Colonic mucosa (tissue), 4 donors: ENCODE data around the gene TSN. TPM values are rescaled to one million over a fixed set of nuclear protein-coding genes. Genes with fewer than 3 reads are reported as not detected.

Source experiments
- DNase-seq: peaks from one replicate; pipeline ENCODE4 v3.0.0-alpha.2; 2020
- H3K27ac ChIP-seq: fragments of 200-600 bp; one replicate; pipeline ENCODE4 v1.8.0; 2021
- H3K27me3 ChIP-seq: fragments of 200-600 bp; one replicate; pipeline ENCODE4 v1.8.0; 2021
- H3K36me3 ChIP-seq: fragments of 200-600 bp; one replicate; pipeline ENCODE4 v1.8.0; 2021
- H3K4me1 ChIP-seq: fragments of 200-600 bp; one replicate; pipeline ENCODE4 v1.8.0; 2021; ENCODE audit warnings: mild to moderate bottlenecking
- H3K4me3 ChIP-seq: fragments of 200-600 bp; one replicate; pipeline ENCODE4 v1.8.0; 2021
- H3K9ac ChIP-seq, 2 donors: one replicate each; pipeline ENCODE4 v1.7.0; 2013; ENCODE audit warnings: control low read depth in 2 of 2, low read depth in 2 of 2, low read length in 2 of 2
- H3K9me3 ChIP-seq: fragments of 200-600 bp; one replicate; pipeline ENCODE4 v1.8.0; 2021
- intact Hi-C: fragments of 100-400 bp; cut with DNase I; formaldehyde crosslinking; loops from one replicate; pipeline ENCODE4 v1.14.1; 2022
- total RNA-seq, 2 donors: library from RNA; stranded (reverse); fragmentation: NEBNext Ultra II Directional in 1 of 2; extraction: Animal tissue kit (Norgen Biotek cat#: 25700) in 1 of 2; gene quantifications; one replicate each; pipeline ENCODE4 v1.2.1, GENCODE V29; 2021
- TF ChIP-seq, protein P1 (sequence below): fragments of 200-600 bp; IDR thresholded peaks from one replicate; pipeline ENCODE4 v1.8.0; 2022; ENCODE audit warnings: antibody characterized with exemption, mild to moderate bottlenecking
- donor health status: healthy.
- donor health status: DM: no; HTN: no; CAD: no.
- donor health status: DM: no; HTN: no; CAD: no.

The TSN gene
- total RNA-seq, 2 donors from 2014 or later = 48.0 to 69.0 TPM

DNA sequence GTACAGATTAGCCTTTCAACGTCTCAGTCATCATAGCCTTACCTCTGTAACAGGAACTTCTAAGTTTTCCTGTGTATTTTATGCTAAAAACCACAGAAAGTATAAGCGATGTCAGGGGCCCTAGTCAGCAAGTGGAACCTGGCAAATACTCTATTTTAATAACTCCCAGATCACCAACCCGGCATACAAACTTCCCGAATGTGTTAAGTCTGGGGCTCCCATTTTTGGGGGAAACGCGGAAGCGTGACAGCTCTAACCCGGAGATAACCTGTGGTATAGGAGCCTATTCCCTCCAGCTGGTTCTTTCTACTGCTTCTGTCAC, 19.4 kb upstream of the TSN start:
- H3K27me3 ChIP-seq = no peaks in the 10 kb centered on the region
- H3K9me3 ChIP-seq = no peaks in the 10 kb centered on the region
- TF ChIP-seq, protein P1, sequence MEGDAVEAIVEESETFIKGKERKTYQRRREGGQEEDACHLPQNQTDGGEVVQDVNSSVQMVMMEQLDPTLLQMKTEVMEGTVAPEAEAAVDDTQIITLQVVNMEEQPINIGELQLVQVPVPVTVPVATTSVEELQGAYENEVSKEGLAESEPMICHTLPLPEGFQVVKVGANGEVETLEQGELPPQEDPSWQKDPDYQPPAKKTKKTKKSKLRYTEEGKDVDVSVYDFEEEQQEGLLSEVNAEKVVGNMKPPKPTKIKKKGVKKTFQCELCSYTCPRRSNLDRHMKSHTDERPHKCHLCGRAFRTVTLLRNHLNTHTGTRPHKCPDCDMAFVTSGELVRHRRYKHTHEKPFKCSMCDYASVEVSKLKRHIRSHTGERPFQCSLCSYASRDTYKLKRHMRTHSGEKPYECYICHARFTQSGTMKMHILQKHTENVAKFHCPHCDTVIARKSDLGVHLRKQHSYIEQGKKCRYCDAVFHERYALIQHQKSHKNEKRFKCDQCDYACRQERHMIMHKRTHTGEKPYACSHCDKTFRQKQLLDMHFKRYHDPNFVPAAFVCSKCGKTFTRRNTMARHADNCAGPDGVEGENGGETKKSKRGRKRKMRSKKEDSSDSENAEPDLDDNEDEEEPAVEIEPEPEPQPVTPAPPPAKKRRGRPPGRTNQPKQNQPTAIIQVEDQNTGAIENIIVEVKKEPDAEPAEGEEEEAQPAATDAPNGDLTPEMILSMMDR = no peak
- no peak for DNase-seq
- no peaks in the 10 kb centered on the region for H3K4me1 ChIP-seq
- no peaks in the 10 kb centered on the region for H3K36me3 ChIP-seq
- peak overlapping the region; percentile 74 for H3K4me3 ChIP-seq
- intact Hi-C loops = loop anchor here (5.0 kb wide), 1 partner anchor 204 kb away; the partner anchor contains the start of gene RNU4ATAC
- peak overlapping the region; percentile 51 for H3K27ac ChIP-seq
- H3K9ac ChIP-seq = peak overlapping the region; percentile 91 to 97

DNA sequence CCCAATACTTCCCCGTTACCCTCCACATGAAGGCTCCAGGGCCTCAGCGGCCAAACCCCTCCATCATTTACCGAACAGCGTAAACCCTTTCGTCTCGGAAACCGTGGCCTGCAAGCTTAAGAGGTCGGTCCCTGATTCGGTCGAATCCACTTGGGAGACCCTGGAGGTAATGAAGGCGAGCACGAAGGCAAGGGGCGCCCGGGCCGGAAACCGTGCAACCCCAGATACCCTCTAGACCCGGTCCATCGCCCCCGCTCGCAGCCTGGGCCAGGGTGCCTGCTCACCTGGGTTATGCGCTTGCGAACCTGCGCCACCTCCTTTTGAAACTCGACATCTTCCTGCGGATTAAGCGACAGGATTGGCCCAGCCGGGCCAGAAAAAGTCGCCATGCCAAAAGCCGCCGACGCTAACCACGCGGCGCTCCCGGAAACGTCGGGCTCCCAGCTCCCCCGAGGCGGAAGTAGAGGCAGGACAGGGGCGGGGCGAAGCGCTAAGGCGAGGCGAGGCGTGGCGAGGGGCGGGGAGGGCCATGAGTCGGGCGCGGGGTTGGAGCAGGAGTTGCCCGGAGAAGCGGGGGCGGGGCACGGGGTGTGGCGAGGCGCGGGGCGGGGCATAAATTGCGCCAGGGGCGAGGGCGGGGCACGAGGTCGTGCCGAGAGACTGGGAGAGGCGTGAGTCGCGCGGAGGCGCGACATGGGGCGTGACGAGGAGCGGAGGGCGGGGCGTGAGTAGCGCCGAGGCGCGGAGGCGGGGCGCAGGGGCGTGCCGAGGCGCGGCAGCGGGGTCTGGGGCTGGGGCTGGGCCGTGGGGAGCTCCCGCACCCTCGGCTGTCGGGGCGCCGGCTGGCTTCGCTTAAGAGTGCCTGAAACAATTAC, 18.8 kb upstream of the TSN start, which contains the start of gene NIFK:
TSS of gene NIFK (minus strand) at position 414 of the 875 bp plus-strand sequence. CDS start at position 389, 25 bp downstream.
- intact Hi-C loops = loop anchor here (5.0 kb wide), 1 partner anchor 204 kb away; the partner anchor contains the start of gene RNU4ATAC
- peak; percentile 100 for DNase-seq
- TF ChIP-seq, protein P1 = no peak

DNA sequence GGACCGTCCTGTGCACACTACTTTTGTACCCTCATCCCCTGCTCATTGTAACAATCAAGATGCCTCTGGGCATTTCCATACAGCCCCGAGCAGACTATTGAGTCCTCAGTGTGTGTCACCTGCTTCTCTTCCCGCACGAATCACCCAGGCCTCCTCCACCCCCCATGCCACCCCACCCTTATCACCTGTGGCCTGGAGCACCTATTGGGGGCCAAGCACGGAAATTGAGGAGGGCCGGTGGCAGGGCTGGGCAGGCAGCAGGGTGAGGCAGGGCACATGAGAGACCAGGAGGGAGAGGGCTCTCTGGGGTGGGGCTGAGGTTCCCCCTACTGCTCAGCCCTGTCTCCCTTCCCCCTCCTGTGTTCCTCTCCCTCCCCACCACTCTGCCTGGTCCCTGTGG, 14.5 kb upstream of the TSN start:
- TF ChIP-seq, protein P1 = no peak
- intact Hi-C loops = no loop called here
- H3K4me1 ChIP-seq = no peaks in the 10 kb centered on the region
- no peak overlapping the region for H3K9ac ChIP-seq
- no peaks in the 10 kb centered on the region for H3K9me3 ChIP-seq
- no peaks in the 10 kb centered on the region for H3K27me3 ChIP-seq
- H3K4me3 ChIP-seq = no peak overlapping the region
- no peak overlapping the region for H3K27ac ChIP-seq
- DNase-seq = no peak
- no peaks in the 10 kb centered on the region for H3K36me3 ChIP-seq

More for the DNA sequence above, 18.8 kb upstream of the TSN start, which contains the start of gene NIFK:
- H3K27me3 ChIP-seq = no peaks in the 10 kb centered on the region
- H3K4me3 ChIP-seq = peak within 1 kb of the TSS; percentile 74
- H3K4me1 ChIP-seq = no peaks in the 10 kb centered on the region
- no peaks in the 10 kb centered on the region for H3K9me3 ChIP-seq
- H3K27ac ChIP-seq = peak within 1 kb of the TSS; percentile 70
- peak within 1 kb of the TSS; percentile 91 to 97 for H3K9ac ChIP-seq
- H3K36me3 ChIP-seq = no peaks in the 10 kb centered on the region

DNA sequence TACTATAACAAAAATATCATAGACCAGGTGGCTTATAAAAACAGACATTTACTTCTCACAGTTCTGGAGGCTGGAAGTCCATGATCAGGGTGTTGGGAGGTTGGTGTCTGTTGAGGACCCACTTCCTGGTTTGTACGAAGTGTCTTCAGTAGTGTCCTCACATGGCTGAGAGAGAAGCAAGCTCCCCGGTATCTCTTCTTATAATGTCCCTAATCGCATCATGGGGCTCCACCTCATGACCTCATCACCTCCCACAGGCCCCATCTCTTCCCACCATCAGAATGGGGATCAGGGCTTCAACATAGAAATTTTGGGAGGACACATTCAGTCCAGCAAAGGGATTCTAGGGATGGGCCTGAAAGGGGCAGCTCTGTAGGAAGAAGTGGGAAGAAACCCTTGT, 14.0 kb upstream of the TSN start:
- H3K9ac ChIP-seq = no peak overlapping the region
- H3K27ac ChIP-seq = no peak overlapping the region
- no peaks in the 10 kb centered on the region for H3K9me3 ChIP-seq
- no peak for DNase-seq
- H3K36me3 ChIP-seq = no peaks in the 10 kb centered on the region
- no peak overlapping the region for H3K4me3 ChIP-seq
- TF ChIP-seq, protein P1 = no peak
- H3K27me3 ChIP-seq = no peaks in the 10 kb centered on the region
- intact Hi-C loops = no loop called here
- no peaks in the 10 kb centered on the region for H3K4me1 ChIP-seq

DNA sequence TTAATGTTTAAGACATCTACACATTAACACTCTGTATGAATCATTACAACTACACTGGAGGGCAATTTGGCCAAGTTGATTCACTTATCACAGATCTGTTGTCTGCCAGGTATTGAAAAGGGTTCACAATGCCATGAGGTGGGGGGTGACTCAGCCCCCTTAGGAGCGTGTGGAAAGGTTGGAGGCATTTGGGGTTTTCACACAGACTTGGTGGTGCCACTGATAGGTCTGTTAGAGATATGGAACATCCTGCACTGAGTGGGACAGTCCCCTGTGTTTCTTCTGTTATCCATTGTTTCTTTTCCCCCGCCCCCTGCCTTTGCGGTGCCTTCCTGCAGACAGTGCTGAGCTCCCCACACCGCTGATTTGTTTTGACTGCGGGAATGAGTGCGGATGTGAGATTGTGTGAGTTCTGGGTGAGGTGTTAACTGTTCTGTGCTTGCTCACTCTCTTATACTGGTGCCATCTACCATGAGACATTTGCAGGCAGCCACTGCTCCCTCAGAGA, 9.3 kb upstream of the TSN start:
- H3K27me3 ChIP-seq = no peaks in the 10 kb centered on the region
- no peak for DNase-seq
- TF ChIP-seq, protein P1 = no peak
- H3K4me3 ChIP-seq = no peak overlapping the region
- no peak overlapping the region for H3K9ac ChIP-seq
- intact Hi-C loops = no loop called here
- no peaks in the 10 kb centered on the region for H3K36me3 ChIP-seq
- no peaks in the 10 kb centered on the region for H3K9me3 ChIP-seq
- H3K27ac ChIP-seq = no peak overlapping the region
- no peaks in the 10 kb centered on the region for H3K4me1 ChIP-seq
